ENCODE measurements around the gene CRTC1.

CRTC1 gene

DNA sequence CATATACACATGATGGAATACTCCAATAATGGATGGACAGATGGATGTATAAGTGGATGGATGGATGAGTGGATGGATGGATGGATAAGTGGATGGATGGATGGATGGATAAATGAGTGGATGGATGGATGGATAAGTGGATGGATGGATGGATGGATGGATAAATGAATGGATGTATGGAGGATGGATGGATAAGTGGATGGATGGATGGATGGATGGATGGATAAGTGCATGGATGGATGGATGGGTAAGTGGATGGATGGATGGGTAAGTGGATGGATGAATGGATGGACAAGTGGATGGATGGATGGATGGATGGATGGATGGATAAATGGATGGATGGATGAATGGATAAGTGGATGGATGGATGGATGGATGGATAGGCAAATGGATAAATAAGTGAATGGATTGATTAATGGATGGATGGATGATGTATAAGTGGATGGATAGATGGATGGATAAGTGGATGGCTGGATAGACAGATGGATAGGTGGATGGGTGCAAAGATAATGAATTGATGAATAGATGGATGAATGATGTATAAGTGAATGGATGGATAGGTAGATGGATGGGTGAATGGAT lies 116.0 kb downstream of the CRTC1 start:
- no peak for DNase-seq (ENCODE audit: low spot score)
- H3K4me3 ChIP-seq, result no peak overlapping the region
- no peak overlapping the region for H3K27ac ChIP-seq
- TF ChIP-seq, protein P1, sequence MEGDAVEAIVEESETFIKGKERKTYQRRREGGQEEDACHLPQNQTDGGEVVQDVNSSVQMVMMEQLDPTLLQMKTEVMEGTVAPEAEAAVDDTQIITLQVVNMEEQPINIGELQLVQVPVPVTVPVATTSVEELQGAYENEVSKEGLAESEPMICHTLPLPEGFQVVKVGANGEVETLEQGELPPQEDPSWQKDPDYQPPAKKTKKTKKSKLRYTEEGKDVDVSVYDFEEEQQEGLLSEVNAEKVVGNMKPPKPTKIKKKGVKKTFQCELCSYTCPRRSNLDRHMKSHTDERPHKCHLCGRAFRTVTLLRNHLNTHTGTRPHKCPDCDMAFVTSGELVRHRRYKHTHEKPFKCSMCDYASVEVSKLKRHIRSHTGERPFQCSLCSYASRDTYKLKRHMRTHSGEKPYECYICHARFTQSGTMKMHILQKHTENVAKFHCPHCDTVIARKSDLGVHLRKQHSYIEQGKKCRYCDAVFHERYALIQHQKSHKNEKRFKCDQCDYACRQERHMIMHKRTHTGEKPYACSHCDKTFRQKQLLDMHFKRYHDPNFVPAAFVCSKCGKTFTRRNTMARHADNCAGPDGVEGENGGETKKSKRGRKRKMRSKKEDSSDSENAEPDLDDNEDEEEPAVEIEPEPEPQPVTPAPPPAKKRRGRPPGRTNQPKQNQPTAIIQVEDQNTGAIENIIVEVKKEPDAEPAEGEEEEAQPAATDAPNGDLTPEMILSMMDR (IDR thresholded peaks at IDR 0.05), result no peak

DNA sequence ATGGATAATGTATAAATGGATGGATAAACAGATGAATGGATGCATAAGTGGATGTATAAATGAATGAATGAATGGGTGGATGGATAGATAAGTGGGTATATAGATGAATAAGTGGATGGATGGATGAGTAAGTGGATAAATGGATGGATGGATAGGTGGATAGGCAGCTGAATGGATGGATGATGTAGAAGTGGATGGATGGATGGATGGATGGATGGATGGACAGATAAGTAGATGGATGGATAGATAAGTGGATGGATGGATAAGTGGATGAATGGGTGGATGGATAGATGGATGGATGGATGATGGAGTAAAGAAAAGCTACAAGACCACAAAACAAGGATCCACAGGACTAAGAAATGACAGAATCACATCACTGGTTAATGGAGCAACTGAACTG lies 116.6 kb downstream of the CRTC1 start:
- Histone ChIP-seq H3K4me3 (no peak overlapping the region), H3K27ac (no peak overlapping the region)
- TF ChIP-seq, protein P1 (IDR thresholded peaks at IDR 0.05), result no peak
- DNase-seq (ENCODE audit: low spot score), result no peak

DNA sequence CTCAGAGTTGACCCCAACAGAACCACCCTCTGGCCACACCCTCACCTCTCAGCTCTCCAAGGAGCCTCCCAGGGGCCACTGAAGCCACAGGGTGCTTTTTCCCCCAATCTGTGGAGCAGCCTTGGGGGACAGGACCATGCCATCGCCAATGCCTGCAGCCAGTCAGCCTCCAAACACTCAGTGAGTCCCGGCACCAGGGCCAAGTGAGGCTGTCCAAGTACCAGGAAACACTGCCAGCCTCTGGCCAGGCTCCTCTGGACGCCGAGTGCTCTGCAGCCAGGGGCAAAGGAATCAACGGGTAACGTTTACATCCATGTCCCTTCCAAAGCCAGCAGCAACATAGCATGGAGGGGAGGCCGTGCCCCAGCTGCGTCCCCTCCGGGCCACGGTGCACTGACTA lies 117.2 kb downstream of the CRTC1 start:
- Histone ChIP-seq H3K4me3 (no peak overlapping the region), H3K27ac (no peak overlapping the region)
- DNase-seq (ENCODE audit: low spot score), result no peak
- TF ChIP-seq, protein P1 (IDR thresholded peaks at IDR 0.05), result no peak

DNA sequence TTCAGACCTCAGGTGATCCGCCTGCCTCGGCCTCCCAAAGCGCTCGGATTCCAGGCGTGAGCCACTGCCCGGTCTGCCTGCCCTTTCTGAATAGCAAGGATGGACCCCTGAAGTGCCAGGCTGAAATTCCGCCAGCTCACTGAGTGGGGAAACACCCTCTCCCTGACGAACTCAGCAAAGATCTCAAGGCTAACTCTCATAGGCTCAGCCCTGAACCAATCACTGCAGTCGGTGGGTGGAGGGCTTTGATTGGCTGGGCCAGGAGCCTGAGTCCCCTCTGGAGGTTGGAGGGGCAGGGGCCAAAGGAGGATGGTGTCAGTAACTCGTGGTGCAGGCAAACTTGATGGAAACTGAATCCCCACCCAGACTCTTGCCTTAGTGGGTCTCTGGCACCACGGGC lies 118.9 kb downstream of the CRTC1 start:
- no peak overlapping the region for H3K4me3 ChIP-seq
- H3K27ac ChIP-seq, result no peak overlapping the region
- TF ChIP-seq, protein P1 (IDR thresholded peaks at IDR 0.05), result no peak
- DNase-seq (ENCODE audit: low spot score), result no peak

DNA sequence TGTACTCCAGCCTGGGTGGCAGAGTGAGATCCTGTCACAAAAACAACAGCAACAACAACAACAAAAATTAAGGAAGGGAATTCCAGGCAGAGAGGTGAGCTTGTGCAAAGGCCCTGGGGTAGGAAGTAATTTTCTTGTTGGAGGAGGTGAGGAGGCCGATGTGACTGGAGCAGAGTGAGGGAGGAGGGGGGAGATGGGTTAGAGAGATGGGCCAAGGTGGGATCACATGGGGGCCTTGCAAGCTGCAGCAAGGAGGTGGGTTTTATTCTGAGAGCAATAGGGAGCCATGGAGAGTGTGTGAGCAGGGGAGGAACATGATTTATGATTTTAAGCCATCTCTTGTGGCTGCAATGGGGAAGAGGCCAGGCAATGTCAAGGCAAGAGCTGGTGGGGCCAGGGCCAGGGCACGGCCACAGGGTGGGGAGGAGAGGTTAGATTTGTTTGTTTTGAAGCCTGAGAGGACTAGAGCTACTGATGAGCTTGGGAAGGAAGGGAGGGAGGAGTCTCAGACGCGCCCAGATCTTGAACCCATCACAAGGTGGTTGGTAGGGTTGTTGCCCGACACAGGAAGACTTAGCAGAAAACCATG lies 120.2 kb downstream of the CRTC1 start:
- TF ChIP-seq, protein P1 (IDR thresholded peaks at IDR 0.05), result no peak
- DNase-seq (ENCODE audit: low spot score), result no peak
- no peak overlapping the region for H3K4me3 ChIP-seq
- H3K27ac ChIP-seq, result no peak overlapping the region

DNA sequence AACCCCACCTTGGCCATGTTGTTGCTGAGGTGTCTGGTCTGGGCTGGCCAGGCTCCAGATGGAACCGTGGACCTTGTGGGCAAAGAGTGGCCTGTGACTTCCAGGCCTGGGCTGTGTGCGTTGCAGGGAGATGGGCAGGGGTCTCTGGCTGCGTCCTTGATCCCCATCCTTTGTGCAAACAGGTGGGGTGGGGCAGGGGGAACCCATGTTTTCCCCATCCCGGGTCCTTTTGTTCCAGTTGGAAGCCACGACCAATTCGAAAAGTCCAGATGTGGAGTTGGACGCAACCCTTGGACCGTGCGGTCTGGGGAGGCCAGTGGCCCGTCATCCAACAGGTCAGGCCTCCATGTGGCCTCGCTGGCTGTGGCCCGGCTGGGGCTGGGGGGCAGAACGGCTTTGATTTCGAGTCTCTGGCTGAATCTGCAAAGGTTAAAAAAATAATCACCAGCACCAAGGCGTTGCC lies 120.7 kb downstream of the CRTC1 start:
- TF ChIP-seq, protein P1 (IDR thresholded peaks at IDR 0.05), result no peak
- no peak for DNase-seq (ENCODE audit: low spot score)
- Histone ChIP-seq H3K27ac (no peak overlapping the region), H3K4me3 (no peak overlapping the region)

DNA sequence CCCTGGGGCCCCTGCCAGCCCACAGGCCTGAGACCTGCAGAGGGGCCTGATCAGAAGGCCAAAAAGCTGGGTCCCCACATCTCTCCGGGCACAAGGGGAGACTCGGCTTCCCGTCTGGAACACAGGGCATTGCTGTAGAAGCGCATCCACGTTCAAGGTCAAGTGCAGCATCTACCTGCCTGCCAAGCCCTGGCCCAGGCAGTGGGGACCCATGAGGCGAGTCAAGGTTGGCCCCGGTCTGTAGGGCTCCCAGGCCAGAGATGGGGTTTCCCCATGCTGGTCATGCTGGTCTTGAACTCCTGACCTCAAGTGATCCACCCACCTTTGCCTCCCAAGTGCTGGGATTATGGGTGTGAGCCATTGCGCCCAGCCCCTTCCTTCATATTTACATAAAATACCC lies 121.2 kb downstream of the CRTC1 start:
- DNase-seq (ENCODE audit: low spot score), result no peak
- Histone ChIP-seq H3K27ac (no peak overlapping the region), H3K4me3 (no peak overlapping the region)
- TF ChIP-seq, protein P1 (IDR thresholded peaks at IDR 0.05), result no peak

Measured in coronary artery (tissue), 2 donors.